ENCODE measurements around the gene LSAMP.

Gene LSAMP

DNA sequence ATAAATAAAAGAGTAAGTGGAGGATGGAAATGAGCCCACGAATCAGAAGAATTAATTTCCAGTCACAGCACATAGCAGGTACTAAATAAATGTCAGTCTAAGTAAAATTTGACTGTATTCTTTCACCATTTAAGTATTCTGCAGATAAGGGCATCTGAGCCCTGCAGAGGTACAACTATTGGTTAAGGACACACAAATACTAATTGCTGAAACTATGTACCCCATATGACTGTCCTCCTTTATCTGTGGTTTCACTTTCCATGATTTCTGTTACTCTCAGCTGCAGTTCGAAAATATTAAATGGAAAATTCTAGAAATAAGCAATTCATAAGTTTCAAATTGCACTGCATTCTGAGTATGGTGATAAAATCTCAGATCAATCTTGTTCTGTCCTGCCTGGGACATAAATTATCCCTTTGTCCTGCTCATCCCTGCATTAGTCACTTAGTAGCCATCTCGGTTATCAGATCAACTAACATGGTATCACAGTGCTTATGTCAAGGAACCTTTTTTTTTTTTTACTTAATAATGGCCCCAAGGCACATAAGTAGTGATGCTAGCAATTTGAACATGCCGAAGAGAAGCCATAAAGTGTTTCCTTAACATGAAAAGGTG, 95.1 kb downstream of the LSAMP start:
- DNase-seq, result no peak

GRCh38 chr3:116348216-116348615, 97.1 kb downstream of the LSAMP start:
- DNase-seq, result no peak

GRCh38 chr3:116342499-116342898, 102.8 kb downstream of the LSAMP start:
- no peak for DNase-seq

GRCh38 chr3:116341899-116342298, 103.4 kb downstream of the LSAMP start:
- no peak for DNase-seq

DNA sequence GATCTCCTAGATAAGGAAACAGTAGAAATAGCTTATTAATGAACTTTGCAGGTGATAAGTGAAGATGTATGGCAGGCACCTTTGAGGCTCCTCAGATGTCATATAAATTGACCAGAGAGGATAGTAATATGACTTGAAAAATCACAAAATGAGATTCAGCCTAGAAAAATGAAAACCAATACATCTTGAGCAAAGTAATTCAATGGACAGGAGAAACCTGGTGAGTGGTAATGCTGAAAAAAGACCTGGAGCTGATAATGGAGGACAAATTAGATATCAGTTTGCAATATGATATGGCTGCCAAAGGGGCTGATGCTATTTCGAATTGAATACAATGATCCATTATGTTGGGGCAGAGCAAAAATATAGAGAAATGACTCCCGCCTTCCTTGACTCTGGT, 103.9 kb downstream of the LSAMP start:
- DNase-seq, result no peak

- DNase-seq, result no peak
Observed at GRCh38 chr3:116340680-116341216, 104.5 kb downstream of the LSAMP start.

GRCh38 chr3:116339441-116340028, 105.8 kb downstream of the LSAMP start:
- DNase-seq, result no peak

DNA sequence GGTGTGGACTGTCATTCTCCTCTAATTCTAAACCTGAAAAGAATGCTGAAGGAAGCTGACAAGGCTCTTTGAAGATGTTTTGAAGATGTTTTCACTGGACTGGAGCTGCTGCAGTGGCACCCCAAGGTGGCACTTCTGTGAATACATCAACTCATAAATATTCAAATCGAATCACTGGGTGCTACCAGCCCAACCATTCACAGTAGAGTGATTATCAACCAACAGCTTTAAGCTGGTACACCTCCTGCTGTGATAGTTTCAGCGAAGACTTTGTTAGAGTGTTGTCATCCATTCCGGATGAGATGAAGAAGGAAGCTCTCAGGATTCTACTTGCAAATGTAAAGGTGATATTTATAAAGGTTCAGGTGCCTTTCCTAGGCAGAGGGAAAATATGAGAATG, 106.6 kb downstream of the LSAMP start:
- no peak for DNase-seq

DNA sequence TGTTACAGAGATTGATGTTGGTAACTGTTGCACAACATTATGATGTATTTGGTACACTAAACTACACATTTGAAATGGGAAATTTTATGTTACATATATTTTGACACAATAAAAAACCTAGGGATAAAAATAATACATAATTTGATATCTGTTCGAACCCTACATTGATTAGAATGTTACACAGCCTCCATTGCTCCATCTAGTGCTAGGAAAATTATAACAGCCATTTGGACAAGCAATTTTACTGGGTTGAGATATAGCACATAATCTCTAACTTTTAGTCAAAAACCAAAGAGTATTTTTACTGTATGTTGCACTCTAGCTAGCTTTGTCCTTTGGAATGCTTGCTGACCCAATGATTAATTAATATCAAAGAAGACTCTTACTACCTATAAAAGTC, 108.1 kb downstream of the LSAMP start:
- no peak for DNase-seq

DNA sequence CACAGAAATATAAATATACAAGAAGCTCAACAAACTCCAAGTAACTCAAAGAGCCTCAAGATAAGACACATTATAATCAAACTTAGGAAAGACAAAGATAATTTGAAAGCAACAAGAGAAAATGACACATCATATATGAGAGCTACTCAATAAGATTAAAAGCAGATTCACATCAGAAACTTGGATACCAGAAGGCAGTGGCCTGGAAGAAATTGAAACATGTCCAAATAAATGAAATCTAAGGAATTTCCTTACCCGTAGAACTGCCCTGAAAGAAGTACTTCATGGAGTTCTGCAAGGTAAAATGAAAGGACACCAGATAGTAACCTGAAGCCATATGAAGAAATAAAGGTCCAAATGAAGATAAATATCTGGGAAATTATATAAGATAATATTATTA, 113.9 kb downstream of the LSAMP start:
- no peak for DNase-seq

DNA sequence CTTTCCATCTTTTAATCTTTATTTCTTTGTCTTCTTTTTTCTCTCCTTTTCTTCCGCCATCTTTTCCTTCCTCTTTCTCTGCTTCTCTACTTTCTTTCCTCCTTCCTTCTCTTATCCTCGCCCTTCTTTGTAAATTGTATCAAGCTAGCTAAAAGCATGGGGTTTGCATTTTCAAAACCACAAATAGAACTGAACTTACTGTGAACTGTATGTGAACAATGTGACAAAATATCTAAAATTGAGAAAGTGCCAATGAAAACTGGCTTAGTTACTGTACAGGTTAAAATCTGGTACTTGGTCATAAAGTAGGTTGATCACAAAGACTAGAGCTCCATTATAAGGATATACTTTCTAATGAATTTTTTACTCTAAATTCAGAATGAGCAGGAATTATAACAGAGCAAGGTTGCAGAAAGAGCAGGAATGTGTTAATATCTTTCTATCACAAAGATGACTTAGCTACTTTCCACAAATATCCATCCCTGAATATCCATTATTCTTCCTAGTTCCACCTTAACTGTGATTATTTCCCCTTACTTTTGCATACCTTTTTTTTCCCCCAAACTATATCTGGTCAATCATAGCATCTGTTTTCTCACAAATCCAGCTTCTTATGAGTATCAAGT, 122.4 kb downstream of the LSAMP start:
- no peak for DNase-seq

DNA sequence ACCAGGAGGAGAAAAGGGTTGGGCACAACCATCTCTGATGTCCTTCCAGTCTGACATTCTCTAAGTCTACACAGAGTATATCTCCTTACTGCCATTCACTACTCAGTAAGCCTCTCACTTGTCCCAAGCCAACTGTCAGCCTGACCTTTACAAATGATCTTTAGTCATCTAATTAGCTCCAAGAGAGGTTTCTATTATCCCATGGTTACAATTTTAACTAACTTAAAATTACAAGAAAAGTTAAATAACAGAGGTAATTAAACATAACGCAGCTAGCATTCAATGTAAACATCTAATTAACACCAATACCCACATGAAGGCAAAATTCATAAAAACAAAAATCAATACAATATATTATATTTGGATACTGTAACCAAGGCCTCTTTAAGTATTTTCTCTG, 126.9 kb downstream of the LSAMP start:
- DNase-seq, result no peak

GRCh38 chr3:116316771-116317170, 128.5 kb downstream of the LSAMP start:
- no peak for DNase-seq

DNA sequence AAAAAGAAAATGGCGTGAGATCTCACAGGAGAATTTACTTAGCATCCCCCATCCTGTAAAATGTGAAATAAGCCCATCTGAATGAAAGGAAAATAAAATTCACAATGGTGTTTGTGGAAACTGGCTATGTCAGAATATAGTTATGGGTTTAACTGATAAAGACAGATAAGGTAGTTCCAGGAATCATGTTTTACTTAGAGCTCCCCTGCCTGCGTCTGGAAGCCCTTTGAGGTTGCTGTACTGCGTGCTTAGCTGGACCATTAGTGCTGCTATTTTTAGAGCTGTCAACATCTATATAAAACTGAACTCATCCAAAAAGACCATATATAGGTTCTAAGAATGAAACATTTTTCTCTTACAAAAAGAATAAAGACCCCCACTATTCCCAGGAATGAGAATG, 130.8 kb downstream of the LSAMP start:
- DNase-seq, result no peak

- no peak for DNase-seq
Observed at GRCh38 chr3:116306720-116307119, 138.6 kb downstream of the LSAMP start.

- no peak for DNase-seq
Observed at GRCh38 chr3:116306149-116306548, 139.1 kb downstream of the LSAMP start.

GRCh38 chr3:116302087-116302747, 143.1 kb downstream of the LSAMP start:
- DNase-seq, result no peak

- DNase-seq, result no peak
Observed at GRCh38 chr3:116301422-116301821, 143.9 kb downstream of the LSAMP start.

DNA sequence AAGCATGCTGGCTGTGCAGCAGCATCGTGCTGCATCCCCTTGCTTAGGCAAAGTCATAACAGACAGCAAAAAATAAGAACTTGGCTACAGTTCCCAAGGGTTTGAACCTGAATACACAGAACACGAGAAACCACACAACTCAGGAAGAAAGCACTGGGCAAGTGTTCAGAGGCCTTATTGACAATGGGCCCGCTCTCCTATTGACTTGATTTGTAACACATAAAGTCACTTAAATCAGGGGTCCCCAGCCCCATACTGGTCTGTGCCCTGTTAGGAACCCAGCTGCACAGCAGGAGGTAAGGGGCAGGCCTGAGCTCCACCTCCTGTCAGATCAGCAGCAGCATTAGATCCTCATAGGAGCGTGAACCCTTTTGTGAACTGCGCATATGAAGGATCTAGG, 145.1 kb downstream of the LSAMP start:
- DNase-seq, result no peak

GRCh38 chr3:116299646-116300081, 145.6 kb downstream of the LSAMP start:
- no peak for DNase-seq

- DNase-seq, result no peak
Observed at GRCh38 chr3:116298151-116298550, 147.1 kb downstream of the LSAMP start.

- no peak for DNase-seq
Observed at GRCh38 chr3:116291141-116291540, 154.1 kb downstream of the LSAMP start.

- no peak for DNase-seq
Observed at GRCh38 chr3:116288485-116288884, 156.8 kb downstream of the LSAMP start.

All from CD4-positive, alpha-beta T cell treated with Interleukin-10 for 1 hour (primary cell).